Memory B cell (primary cell): ENCODE data around the gene DOK1.

Source experiments
- ATAC-seq: fragments of 150-1000 bp; cut with Tn5 transposase; 2 replicates; pipeline ENCODE4 v1.10.0; 2021; ENCODE audit warnings: low read depth, mild to moderate bottlenecking, moderate library complexity
- DNase-seq, 2 donors: peaks; one replicate each; pipeline ENCODE4 v3.0.0; 2022; ENCODE audit warnings: low spot score in 2 of 2
- H3K27ac Mint-ChIP-seq: one replicate; pipeline ENCODE4 v1.8.0; 2022; ENCODE audit warnings: mild to moderate bottlenecking, moderate library complexity, mixed read lengths
- H3K27me3 Mint-ChIP-seq: one replicate; pipeline ENCODE4 v1.8.0; 2022; ENCODE audit warnings: mixed read lengths
- H3K36me3 Mint-ChIP-seq: one replicate; pipeline ENCODE4 v1.8.0; 2022; ENCODE audit warnings: mild to moderate bottlenecking, mixed read lengths
- H3K4me1 Mint-ChIP-seq: one replicate; pipeline ENCODE4 v1.8.0; 2022; ENCODE audit warnings: mixed read lengths
- H3K4me3 Mint-ChIP-seq: one replicate; pipeline ENCODE4 v1.8.0; 2022; ENCODE audit warnings: mild to moderate bottlenecking, moderate library complexity, mixed read lengths
- H3K9me3 Mint-ChIP-seq: one replicate; pipeline ENCODE4 v1.8.0; 2022; ENCODE audit warnings: mixed read lengths

Gene DOK1

DNA sequence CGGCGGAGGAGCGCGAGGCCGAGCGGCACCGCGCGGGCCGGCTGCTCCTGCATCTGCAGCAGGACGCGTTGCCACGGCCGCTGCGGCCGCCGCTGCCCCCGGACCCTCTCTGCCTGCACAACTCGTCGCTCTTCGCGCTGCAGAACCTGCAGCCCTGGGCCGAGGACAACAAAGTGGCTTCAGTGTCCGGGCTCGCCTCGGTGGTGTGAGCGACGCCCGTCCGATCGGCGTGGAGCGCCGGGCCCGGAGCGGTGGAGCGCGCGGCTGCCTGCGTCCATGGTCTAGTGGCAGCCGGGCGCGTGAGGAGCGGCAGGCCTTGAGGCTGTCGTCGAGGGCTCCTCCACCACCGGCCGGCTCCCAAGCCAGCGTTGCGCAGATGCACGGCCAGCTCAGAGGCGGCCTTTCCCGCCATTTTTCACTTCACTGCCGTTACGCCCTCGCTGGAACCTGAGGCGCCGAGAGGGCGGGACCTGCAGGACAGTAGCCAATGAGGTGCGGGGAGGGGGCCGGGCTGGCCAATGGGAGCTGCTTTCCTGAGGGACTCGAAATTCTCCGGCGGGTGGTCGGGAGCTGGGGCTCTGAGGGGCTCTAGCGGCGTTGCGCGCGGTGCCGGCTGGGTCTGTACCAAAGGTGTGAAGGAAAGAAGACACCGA lies 38.4 kb upstream of the DOK1 start:
- Mint-ChIP-seq H3K4me1 (peaks cover 12% of the 10 kb centered on the region), H3K36me3 (no peaks in the 10 kb centered on the region), H3K9me3 (no peaks in the 10 kb centered on the region), H3K4me3 (peak overlapping the region; percentile 71), H3K27ac (peak overlapping the region; percentile 17), H3K27me3 (peaks cover 37% of the 10 kb centered on the region)
- peak; percentile 83 for ATAC-seq
- DNase-seq: peak; percentile 71 to 73

DNA sequence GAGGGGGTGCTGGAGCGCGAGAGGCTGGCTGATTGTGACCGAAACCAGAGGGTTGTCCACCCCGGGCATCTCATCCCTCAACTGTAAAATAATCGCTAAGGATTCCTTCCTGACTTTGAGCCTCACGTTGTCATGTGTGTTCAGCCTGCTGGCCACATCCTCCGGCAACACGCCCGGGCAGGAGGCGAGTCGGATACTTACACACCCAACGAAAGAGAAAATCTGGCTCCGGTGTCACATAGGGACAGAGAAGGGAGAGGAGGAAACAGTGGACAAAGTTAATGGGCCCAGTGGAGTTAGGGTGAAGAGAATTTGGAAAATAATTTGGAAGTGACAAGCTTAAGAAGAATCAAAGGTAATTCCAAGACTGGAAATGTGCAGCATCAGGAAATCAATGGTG lies 37.9 kb upstream of the DOK1 start:
- ATAC-seq (no peak), DNase-seq (no peak)
- H3K4me1 Mint-ChIP-seq: peaks cover 12% of the 10 kb centered on the region
- peaks cover 37% of the 10 kb centered on the region for H3K27me3 Mint-ChIP-seq
- H3K4me3 Mint-ChIP-seq: peak overlapping the region; percentile 71
- H3K27ac Mint-ChIP-seq: peak overlapping the region; percentile 17
- no peaks in the 10 kb centered on the region for H3K9me3 Mint-ChIP-seq
- no peaks in the 10 kb centered on the region for H3K36me3 Mint-ChIP-seq

DNA sequence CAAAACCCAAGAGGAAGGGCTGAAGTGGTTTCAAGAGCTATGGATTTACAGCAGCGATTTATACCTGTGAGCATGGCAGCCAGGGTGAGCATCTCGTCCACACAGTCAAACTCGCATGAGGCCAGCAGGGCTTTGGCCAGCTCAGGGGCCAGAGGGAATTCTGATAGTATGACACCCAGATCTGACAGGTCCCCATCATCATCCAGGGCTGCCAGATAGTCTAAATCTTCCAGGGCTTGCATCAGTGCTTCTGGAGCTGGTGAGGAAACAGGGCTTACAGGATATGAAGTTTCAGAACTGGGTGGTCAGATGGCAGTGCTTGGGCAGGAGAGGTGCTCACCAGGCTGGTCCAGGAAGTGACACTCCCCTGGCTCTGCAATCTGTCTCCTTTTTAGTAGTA lies 32.0 kb upstream of the DOK1 start:
- Mint-ChIP-seq H3K9me3 (no peaks in the 10 kb centered on the region), H3K4me1 (peaks cover 13% of the 10 kb centered on the region), H3K27ac (no peak overlapping the region), H3K36me3 (peaks cover 13% of the 10 kb centered on the region), H3K4me3 (no peak overlapping the region), H3K27me3 (peaks cover 21% of the 10 kb centered on the region)
- ATAC-seq (no peak), DNase-seq (no peak)

DNA sequence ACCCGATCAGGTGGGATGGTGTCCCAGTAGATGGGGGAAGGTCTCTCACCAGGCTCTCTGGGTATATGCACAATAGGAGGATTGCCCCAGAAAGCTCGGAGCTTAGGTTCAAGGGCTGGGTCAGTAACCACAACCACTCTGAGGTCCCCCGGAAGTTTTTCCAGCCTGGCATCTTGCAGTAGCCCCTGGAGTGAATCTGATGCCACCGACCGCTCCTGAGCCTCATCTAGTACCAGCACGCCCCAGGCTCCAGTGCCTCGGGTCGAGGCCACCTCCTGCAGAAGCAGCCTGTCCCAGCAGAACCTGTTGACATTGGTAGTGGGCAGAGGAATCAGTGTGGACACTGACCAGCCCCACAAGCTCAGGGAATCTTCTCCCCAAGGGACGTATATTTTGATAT lies 30.5 kb upstream of the DOK1 start:
- H3K27me3 Mint-ChIP-seq: peaks cover 8% of the 10 kb centered on the region
- H3K27ac Mint-ChIP-seq: no peak overlapping the region
- H3K36me3 Mint-ChIP-seq: peaks cover 19% of the 10 kb centered on the region
- peaks cover 27% of the 10 kb centered on the region for H3K4me1 Mint-ChIP-seq
- ATAC-seq (no peak), DNase-seq (no peak)
- no peak overlapping the region for H3K4me3 Mint-ChIP-seq
- no peaks in the 10 kb centered on the region for H3K9me3 Mint-ChIP-seq

DNA sequence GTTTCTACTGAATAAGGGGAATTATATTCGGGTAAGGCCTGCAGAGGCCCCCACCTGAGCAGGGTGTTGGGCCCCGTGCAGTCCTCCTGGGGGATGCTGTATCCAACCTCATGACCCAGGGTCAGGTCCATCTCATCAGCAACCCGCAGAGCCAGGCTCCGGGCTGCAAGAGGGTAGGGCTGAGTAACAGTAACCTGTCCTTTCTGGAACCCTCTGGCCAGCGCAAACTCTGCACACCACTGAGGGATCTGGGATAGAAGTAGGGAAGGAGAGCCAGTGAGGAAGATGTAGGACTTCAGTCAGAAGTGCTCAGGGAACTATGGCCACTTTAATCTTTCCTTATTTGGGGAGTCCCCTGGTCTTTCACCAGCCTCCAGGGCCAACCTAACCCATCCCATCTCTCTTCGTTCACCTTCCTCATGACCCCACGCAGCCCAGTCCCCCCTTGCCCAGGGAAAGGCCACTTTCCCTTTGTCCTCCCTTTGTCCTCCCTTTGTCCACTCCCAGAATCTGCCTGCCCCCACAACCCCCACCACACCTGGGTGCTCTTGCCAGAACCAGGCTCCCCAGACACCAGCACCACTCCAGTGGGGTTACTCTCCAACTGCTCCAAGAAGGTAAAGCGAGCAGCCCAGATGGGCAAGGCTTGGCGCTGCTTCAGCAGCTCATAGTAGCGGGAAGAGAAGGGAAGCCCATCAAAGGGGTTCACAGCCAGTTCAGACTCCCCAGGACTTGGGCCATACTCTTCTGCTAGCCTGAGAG lies 29.4 kb upstream of the DOK1 start:
- no peak for ATAC-seq
- Mint-ChIP-seq H3K27ac (no peak overlapping the region), H3K9me3 (no peaks in the 10 kb centered on the region), H3K36me3 (peaks cover 19% of the 10 kb centered on the region), H3K27me3 (peaks cover 3% of the 10 kb centered on the region), H3K4me1 (peaks cover 27% of the 10 kb centered on the region), H3K4me3 (no peak overlapping the region)
- DNase-seq: no peak

DNA sequence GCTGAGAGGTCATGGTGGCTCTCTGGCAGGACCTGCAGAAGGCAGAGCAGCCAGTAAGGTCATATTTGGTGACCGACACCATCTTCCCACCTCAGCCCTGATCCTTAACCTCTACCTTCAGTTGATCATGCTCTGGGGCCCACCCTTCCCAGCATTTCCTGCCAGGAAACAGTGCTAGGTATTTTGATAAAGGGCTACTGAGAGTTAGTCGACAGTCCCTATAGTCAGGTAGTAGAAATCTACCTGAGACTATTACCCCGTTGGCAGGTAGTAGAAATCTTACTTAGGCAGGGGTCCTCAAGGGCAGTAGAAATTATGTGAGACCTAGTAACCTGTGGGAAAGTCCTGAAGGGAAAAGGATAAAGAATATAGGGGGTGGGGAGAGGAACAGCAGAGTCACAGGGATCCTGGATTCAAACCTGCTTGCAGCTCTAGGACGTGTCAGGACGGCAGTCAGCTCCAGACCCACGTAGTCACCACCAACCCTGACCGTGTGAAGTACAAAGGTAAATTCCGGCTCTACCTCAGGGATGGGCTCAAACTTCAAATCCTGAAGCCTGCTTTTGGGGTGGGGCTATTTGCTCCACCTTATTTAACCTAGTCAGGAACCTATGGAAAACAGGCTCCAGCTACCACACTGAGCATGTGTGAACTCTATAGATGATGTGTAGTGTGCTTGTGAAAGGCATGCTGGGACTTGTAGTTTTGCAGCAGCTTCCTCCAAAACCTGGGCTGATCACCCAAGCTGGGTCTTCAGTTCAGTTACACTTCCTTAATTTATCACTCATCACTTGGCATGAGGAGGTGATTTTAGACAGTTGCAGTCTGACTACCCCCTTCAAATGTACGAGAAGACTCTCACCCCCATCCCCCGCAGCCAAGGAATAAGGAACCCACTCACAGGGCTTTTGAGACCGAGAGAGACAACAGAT lies 28.5 kb upstream of the DOK1 start, which contains the start of gene DQX1:
Gene DQX1, minus strand, starts transcription at position 515 of the 932 bp plus-strand sequence. Its CDS starts 502 bp downstream, at position 13.
- DNase-seq: peak in 1 of 2 donors; percentile 48
- no peak within 1 kb of the TSS for H3K4me3 Mint-ChIP-seq
- peak; percentile 31 for ATAC-seq
- H3K27me3 Mint-ChIP-seq: no peaks in the 10 kb centered on the region
- peaks cover 33% of the 10 kb centered on the region for H3K4me1 Mint-ChIP-seq
- H3K27ac Mint-ChIP-seq: peak within 1 kb of the TSS; percentile 70
- H3K36me3 Mint-ChIP-seq: peaks cover 19% of the 10 kb centered on the region
- H3K9me3 Mint-ChIP-seq: no peaks in the 10 kb centered on the region

DNA sequence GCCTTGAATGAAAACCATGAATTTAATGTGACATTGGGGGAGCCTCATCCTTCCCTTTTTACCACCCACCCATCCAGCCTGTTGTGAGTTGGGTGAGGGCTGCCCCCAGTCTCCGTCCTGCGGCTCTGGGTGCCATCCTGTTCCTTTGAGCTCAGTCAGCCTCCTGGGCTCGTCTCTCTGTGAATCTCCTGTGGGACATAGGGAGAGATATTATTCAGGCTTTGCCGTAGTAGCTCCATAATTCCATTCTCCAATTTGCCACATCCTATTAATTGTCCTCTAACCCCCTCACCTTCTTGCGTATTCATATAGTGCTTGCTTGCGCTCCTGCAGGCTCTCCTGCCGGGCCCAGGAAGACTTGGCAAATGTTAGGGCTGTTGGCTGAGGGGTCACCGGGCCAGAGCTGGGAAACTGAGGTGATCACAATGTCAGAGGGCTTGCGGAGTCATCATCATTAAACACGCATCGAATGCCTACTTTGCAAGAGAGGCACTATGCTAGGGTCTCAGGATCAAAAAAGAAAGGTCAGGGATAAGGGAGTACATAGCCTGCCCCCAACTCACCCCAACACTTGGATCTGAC lies 27.8 kb upstream of the DOK1 start:
- Mint-ChIP-seq H3K27me3 (no peaks in the 10 kb centered on the region), H3K36me3 (peaks cover 19% of the 10 kb centered on the region), H3K4me3 (no peak overlapping the region), H3K9me3 (no peaks in the 10 kb centered on the region), H3K27ac (peak overlapping the region; percentile 70), H3K4me1 (peaks cover 40% of the 10 kb centered on the region)
- DNase-seq (no peak), ATAC-seq (no peak)

DNA sequence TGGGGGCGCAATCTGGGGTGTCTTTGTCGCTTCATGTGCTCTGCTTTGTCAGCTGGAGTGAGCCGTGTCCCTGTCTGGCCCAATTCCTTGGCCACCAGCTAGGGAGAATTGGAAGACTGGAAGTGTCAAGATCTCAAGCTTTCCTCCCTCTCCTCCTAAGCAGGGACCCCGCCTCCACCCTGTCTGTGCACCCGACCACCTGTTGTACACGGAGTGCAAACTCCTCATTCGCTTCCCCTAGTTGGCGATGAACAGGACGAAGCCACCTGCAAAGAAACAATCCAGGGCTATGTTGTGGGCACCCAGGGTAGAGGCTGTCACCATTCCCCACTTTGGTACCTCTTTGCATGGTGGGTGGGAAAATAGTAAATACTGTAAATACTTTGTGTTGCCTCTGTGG lies 26.8 kb upstream of the DOK1 start:
- Mint-ChIP-seq H3K4me1 (peaks cover 46% of the 10 kb centered on the region), H3K4me3 (peak overlapping the region; percentile 95), H3K27ac (no peak overlapping the region), H3K9me3 (no peaks in the 10 kb centered on the region), H3K27me3 (no peaks in the 10 kb centered on the region), H3K36me3 (peaks cover 19% of the 10 kb centered on the region)
- ATAC-seq (no peak), DNase-seq (no peak)

DNA sequence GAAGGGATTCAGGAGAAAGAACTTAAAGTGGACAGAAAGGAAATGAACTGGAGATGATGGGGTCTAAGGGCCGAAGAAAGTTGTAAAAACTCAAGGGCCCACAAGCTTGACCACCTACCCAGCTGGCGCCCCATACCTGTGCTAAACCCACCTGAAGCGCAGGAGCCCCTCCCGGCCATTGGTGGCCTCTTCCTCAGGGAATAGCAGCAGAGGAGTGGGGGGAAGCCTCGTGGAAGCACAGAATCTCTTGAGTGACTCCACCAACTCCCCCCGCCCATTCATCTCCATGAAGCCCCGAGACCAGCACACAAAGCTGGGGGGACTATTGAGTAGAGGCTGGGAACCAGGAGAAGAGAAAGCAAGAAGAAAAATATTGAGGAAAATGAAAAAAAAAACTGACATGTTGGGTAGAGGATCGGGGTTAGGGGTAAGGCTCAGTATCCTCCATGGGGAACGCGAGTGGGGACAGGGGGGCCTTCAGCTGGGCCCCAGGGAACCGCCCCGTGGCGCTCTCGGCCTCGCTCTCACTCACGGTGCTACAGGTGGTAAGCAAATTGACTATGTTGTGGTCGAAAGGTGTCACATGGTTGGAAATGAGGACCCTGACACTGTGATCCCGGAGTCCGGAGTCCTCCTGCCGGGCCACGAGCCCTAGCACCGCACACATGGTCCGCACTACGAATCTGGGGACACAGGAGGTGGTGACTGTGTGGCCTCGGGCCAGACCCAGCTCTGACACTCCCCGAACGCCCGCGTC lies 25.7 kb upstream of the DOK1 start:
- H3K36me3 Mint-ChIP-seq: peaks cover 19% of the 10 kb centered on the region
- H3K4me1 Mint-ChIP-seq: peaks cover 46% of the 10 kb centered on the region
- H3K4me3 Mint-ChIP-seq: peak overlapping the region; percentile 95

DNA sequence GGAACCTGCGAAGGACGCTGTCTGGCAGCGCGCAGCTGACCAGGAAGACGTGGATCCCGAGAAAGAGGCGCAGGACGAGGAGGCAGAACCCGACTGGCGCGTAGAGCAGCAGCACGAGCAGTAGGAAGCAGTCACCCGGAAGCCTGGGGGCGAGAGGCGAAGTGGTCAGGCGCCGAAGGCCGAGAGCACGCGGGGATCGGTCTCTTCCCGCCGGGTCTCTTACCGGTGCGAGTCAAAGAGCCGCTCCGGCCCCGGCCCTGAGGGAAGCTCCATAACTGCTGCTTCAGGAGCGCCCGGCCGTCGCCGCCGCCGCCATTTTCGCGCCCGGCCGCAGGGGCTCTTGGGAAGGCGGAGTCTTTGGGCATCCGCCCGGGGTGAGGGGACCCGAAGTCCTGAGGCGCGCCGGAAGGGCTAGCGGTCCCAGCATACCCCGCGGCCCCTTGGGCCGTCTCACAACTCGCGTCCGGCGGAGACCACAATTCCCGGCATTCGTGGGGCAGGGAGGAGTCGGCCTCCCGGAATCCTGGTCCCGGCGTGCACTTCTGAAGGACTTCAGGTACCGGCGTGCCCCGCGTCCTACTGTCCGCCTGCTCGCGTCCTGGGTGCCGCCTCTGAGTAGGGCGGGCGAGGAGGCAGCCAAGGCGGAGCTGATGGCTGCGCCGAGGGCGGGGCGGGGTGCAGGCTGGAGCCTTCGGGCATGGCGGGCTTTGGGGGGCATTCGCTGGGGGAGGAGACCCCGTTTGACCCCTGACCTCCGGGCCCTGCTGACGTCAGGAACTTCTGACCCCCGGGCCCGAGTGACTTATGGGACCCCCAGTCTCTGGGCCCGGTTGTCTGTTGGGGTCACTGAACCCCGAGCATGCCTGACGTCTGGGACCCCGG lies 24.9 kb upstream of the DOK1 start, which contains the start of the genes AUP1 and HTRA2:
Gene AUP1, minus strand, starts transcription at position 350 of the 882 bp plus-strand sequence. Its CDS starts 77 bp downstream, at position 273.
Gene HTRA2, plus strand, starts transcription at position 577 of the 882 bp plus-strand sequence. Its CDS starts 74 bp downstream, at position 651.
- H3K27me3 Mint-ChIP-seq: no peaks in the 10 kb centered on the region
- peaks cover 46% of the 10 kb centered on the region for H3K4me1 Mint-ChIP-seq
- H3K9me3 Mint-ChIP-seq: no peaks in the 10 kb centered on the region
- peak within 1 kb of the TSS; percentile 95 for H3K4me3 Mint-ChIP-seq
- H3K36me3 Mint-ChIP-seq: peaks cover 19% of the 10 kb centered on the region
- ATAC-seq (peak; percentile 80), DNase-seq (peak; percentile 83 to 86)
- H3K27ac Mint-ChIP-seq: peak within 1 kb of the TSS; percentile 94

More for the DNA sequence above, 25.7 kb upstream of the DOK1 start:
- peak overlapping the region; percentile 94 for H3K27ac Mint-ChIP-seq
- no peak for DNase-seq
- no peaks in the 10 kb centered on the region for H3K27me3 Mint-ChIP-seq
- ATAC-seq: peak; percentile 2
- H3K9me3 Mint-ChIP-seq: no peaks in the 10 kb centered on the region

DNA sequence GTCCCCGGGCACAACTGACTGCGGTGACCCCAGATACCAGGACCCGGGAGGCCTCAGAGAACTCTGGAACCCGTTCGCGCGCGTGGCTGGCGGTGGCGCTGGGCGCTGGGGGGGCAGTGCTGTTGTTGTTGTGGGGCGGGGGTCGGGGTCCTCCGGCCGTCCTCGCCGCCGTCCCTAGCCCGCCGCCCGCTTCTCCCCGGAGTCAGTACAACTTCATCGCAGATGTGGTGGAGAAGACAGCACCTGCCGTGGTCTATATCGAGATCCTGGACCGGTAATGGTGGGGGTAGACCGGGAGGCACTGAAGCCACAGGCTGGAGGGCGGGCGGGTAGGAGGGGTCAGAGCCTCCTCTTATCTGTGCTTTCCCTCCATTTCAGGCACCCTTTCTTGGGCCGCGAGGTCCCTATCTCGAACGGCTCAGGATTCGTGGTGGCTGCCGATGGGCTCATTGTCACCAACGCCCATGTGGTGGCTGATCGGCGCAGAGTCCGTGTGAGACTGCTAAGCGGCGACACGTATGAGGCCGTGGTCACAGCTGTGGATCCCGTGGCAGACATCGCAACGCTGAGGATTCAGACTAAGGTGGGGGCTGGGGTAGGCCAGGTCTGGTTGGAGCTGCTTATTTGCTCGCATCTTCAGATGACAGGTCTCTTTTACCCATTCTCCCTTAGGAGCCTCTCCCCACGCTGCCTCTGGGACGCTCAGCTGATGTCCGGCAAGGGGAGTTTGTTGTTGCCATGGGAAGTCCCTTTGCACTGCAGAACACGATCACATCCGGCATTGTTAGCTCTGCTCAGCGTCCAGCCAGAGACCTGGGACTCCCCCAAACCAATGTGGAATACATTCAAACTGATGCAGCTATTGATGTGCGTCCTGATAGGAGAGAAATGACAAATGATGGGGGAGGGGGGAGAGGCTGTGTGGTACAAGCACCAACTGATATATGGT lies 24.0 kb upstream of the DOK1 start:
- ATAC-seq: peak; percentile 19
- peaks cover 46% of the 10 kb centered on the region for H3K4me1 Mint-ChIP-seq
- DNase-seq: peak in 1 of 2 donors; percentile 51

More for the DNA sequence above, 24.0 kb upstream of the DOK1 start:
- Mint-ChIP-seq H3K27ac (peak overlapping the region; percentile 94), H3K36me3 (peaks cover 19% of the 10 kb centered on the region), H3K27me3 (no peaks in the 10 kb centered on the region), H3K9me3 (no peaks in the 10 kb centered on the region), H3K4me3 (peak overlapping the region; percentile 95)
